ENCODE data around the gene SFMBT2. TPM values are rescaled to one million over a fixed set of nuclear protein-coding genes. Genes with fewer than 3 reads are reported as not detected.

The SFMBT2 gene
- total RNA-seq, 1 experiment from 2014 or later, result 14.3 TPM

- Mint-ChIP-seq H3K4me1 (peaks cover 12% of the 10 kb centered on the region), H3K27ac (no peak overlapping the region), H3K9me3 (no peaks in the 10 kb centered on the region), H3K36me3 (no peaks in the 10 kb centered on the region), H3K27me3 (ENCODE audit: low read depth) (peaks cover 68% of the 10 kb centered on the region), H3K4me3 (peak overlapping the region; percentile 92)
- CTCF ChIA-PET, result interaction anchor here (0.6 to 5.6 kb wide), 6 partner anchors 111 to 1797 kb away, joined by 3 to 38 read pairs (median 6); no protein-coding TSS in a partner anchor
- POLR2A ChIA-PET, result no interaction called here
- ATAC-seq, result peak; percentile 12
- peak; percentile 71 for DNase-seq (ENCODE audit: low spot score)
- TF ChIP-seq FOXK1 (CRISPR knock-in tag; IDR thresholded peaks at IDR 0.05) (peak; percentile 59; the same call in 1 of the 2 replicates), HMGA2 (CRISPR knock-in tag; IDR thresholded peaks at IDR 0.05) (no peak), CBFB (CRISPR knock-in tag; IDR thresholded peaks at IDR 0.05; ENCODE audit: low read depth) (no peak), FOXP4 (CRISPR knock-in tag; IDR thresholded peaks at IDR 0.05) (peak; percentile 59; the same call in 1 of the 2 replicates), ZNF423 (CRISPR knock-in tag; IDR thresholded peaks at IDR 0.05) (no peak), KAT7 (CRISPR knock-in tag; IDR thresholded peaks at IDR 0.05; ENCODE audit: borderline replicate concordance) (peak; percentile 30; the same call in 1 of the 2 replicates), IRF1 (CRISPR knock-in tag; IDR thresholded peaks at IDR 0.05) (peak; percentile 33; the same call in 1 of the 2 replicates), TEAD1 (CRISPR knock-in tag; IDR thresholded peaks at IDR 0.05) (0 out of 2 replicates have a peak, but pooled peaks have one; percentile 59), USF1 (CRISPR knock-in tag; IDR thresholded peaks at IDR 0.05) (peak; percentile 87), USF2 (CRISPR knock-in tag; IDR thresholded peaks at IDR 0.05) (peak; percentile 88), SMAD3 (CRISPR knock-in tag; IDR thresholded peaks at IDR 0.05; ENCODE audit: borderline replicate concordance) (peak; percentile 83; the same call in 1 of the 2 replicates), ESRRA (CRISPR knock-in tag; IDR thresholded peaks at IDR 0.05; ENCODE audit: borderline replicate concordance) (peak; percentile 43; the same call in 1 of the 2 replicates)
- TF ChIP-seq, protein P1, sequence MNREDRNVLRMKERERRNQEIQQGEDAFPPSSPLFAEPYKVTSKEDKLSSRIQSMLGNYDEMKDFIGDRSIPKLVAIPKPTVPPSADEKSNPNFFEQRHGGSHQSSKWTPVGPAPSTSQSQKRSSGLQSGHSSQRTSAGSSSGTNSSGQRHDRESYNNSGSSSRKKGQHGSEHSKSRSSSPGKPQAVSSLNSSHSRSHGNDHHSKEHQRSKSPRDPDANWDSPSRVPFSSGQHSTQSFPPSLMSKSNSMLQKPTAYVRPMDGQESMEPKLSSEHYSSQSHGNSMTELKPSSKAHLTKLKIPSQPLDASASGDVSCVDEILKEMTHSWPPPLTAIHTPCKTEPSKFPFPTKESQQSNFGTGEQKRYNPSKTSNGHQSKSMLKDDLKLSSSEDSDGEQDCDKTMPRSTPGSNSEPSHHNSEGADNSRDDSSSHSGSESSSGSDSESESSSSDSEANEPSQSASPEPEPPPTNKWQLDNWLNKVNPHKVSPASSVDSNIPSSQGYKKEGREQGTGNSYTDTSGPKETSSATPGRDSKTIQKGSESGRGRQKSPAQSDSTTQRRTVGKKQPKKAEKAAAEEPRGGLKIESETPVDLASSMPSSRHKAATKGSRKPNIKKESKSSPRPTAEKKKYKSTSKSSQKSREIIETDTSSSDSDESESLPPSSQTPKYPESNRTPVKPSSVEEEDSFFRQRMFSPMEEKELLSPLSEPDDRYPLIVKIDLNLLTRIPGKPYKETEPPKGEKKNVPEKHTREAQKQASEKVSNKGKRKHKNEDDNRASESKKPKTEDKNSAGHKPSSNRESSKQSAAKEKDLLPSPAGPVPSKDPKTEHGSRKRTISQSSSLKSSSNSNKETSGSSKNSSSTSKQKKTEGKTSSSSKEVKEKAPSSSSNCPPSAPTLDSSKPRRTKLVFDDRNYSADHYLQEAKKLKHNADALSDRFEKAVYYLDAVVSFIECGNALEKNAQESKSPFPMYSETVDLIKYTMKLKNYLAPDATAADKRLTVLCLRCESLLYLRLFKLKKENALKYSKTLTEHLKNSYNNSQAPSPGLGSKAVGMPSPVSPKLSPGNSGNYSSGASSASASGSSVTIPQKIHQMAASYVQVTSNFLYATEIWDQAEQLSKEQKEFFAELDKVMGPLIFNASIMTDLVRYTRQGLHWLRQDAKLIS (CRISPR knock-in tag; IDR thresholded peaks at IDR 0.05; ENCODE audit: borderline replicate concordance), result no peak
- TF ChIP-seq, protein P2, sequence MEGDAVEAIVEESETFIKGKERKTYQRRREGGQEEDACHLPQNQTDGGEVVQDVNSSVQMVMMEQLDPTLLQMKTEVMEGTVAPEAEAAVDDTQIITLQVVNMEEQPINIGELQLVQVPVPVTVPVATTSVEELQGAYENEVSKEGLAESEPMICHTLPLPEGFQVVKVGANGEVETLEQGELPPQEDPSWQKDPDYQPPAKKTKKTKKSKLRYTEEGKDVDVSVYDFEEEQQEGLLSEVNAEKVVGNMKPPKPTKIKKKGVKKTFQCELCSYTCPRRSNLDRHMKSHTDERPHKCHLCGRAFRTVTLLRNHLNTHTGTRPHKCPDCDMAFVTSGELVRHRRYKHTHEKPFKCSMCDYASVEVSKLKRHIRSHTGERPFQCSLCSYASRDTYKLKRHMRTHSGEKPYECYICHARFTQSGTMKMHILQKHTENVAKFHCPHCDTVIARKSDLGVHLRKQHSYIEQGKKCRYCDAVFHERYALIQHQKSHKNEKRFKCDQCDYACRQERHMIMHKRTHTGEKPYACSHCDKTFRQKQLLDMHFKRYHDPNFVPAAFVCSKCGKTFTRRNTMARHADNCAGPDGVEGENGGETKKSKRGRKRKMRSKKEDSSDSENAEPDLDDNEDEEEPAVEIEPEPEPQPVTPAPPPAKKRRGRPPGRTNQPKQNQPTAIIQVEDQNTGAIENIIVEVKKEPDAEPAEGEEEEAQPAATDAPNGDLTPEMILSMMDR (IDR thresholded peaks at IDR 0.05), result no peak
- TF ChIP-seq, protein P3, sequence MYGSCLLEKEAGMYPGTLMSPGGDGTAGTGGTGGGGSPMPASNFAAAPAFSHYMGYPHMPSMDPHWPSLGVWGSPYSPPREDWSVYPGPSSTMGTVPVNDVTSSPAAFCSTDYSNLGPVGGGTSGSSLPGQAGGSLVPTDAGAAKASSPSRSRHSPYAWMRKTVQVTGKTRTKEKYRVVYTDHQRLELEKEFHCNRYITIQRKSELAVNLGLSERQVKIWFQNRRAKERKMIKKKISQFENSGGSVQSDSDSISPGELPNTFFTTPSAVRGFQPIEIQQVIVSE (CRISPR knock-in tag; IDR thresholded peaks at IDR 0.05; ENCODE audit: borderline replicate concordance), result no peak
- TF ChIP-seq, protein P4, sequence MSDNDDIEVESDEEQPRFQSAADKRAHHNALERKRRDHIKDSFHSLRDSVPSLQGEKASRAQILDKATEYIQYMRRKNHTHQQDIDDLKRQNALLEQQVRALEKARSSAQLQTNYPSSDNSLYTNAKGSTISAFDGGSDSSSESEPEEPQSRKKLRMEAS (CRISPR knock-in tag; IDR thresholded peaks at IDR 0.05), result peak; percentile 93
- TF ChIP-seq, protein P5, sequence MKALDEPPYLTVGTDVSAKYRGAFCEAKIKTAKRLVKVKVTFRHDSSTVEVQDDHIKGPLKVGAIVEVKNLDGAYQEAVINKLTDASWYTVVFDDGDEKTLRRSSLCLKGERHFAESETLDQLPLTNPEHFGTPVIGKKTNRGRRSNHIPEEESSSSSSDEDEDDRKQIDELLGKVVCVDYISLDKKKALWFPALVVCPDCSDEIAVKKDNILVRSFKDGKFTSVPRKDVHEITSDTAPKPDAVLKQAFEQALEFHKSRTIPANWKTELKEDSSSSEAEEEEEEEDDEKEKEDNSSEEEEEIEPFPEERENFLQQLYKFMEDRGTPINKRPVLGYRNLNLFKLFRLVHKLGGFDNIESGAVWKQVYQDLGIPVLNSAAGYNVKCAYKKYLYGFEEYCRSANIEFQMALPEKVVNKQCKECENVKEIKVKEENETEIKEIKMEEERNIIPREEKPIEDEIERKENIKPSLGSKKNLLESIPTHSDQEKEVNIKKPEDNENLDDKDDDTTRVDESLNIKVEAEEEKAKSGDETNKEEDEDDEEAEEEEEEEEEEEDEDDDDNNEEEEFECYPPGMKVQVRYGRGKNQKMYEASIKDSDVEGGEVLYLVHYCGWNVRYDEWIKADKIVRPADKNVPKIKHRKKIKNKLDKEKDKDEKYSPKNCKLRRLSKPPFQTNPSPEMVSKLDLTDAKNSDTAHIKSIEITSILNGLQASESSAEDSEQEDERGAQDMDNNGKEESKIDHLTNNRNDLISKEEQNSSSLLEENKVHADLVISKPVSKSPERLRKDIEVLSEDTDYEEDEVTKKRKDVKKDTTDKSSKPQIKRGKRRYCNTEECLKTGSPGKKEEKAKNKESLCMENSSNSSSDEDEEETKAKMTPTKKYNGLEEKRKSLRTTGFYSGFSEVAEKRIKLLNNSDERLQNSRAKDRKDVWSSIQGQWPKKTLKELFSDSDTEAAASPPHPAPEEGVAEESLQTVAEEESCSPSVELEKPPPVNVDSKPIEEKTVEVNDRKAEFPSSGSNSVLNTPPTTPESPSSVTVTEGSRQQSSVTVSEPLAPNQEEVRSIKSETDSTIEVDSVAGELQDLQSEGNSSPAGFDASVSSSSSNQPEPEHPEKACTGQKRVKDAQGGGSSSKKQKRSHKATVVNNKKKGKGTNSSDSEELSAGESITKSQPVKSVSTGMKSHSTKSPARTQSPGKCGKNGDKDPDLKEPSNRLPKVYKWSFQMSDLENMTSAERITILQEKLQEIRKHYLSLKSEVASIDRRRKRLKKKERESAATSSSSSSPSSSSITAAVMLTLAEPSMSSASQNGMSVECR (CRISPR knock-in tag; IDR thresholded peaks at IDR 0.05; ENCODE audit: borderline replicate concordance), result 0 out of 2 replicates have a peak, but pooled peaks have one; percentile 73
- TF ChIP-seq, protein P6, sequence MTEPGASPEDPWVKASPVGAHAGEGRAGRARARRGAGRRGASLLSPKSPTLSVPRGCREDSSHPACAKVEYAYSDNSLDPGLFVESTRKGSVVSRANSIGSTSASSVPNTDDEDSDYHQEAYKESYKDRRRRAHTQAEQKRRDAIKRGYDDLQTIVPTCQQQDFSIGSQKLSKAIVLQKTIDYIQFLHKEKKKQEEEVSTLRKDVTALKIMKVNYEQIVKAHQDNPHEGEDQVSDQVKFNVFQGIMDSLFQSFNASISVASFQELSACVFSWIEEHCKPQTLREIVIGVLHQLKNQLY (CRISPR knock-in tag; IDR thresholded peaks at IDR 0.05), result 0 out of 2 replicates have a peak, but pooled peaks have one; percentile 61
These were observed 1.5 kb upstream of the SFMBT2 start for GRCh38 chr10:7412237-7412927.
